ENCODE measurements around the gene ZNF326. TPM values are rescaled to one million over a fixed set of nuclear protein-coding genes. Genes with fewer than 3 reads are reported as not detected.
A peak's percentile ranks its signal among the peaks of the same experiment; 100 is the strongest.

ZNF326 gene
- polyA plus RNA-seq, 3 donors from 2014 or later = 6.0 to 9.2 (median 7.2) TPM

DNA sequence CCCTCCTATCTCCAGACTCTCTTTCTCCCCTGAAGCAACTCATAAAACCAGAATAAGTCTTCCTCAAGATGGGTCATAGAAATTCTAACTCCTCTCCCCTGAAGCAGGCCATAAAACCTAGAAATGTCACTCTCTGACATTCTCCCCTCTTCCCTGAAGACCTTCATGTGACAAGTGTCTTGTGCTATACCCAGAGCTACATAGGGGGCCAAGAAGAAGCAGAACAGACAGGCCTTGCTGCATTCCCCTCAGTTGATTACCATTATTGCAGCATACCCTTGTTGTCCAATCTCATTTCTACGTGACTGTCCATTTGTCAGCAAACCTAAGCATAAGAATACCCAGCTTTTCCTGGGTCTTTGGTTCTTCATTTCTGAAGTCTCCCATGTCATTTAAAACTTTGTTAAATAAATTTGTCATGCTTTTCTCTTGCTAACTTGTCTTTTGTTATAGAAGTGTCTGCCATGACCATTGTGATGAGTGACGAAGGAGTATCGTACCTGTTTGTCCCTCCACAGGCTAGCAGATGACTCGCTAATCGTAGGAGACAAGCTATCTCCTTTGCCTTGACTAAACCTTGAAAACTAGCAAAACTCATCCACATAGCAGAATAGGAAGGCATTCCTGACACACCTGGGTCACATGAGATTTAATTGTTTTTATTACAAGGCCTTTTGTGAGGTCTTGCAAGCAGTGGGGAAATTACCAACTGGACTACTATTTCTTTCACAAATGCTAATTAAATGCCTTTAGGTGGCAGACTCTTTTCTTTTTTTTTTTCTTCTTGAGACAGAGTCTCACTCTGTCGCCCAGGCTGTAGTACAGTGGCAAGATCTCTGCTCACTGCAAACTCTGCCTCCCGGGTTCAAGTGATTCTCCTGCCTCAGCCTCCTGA, 39.4 kb upstream of the ZNF326 start:
- Mint-ChIP-seq H3K9me3 (no peaks in the 10 kb centered on the region), H3K4me3 (no peak overlapping the region), H3K27ac (no peak overlapping the region)

DNA sequence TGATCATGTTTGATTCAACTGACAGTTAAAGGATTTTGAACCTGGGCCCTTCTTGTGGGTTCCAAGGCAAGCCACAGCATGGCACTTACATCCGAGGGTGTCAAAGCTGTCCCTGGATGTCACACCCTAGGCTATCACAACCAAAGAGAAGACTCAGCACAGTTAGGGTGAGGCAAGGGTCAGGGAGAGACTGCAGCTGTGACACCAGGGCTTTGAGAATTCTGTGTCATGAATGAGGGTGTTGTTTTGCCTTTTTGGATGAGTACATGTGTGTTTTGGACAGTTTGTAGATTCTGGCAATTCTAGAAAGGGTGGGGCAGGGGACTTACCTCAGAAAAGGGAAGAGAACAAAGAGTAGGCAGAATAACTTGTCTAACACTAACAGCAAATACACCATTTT, 37.8 kb upstream of the ZNF326 start:
- Mint-ChIP-seq H3K4me3 (peak overlapping the region; percentile 18 to 73 (median 63)), H3K27me3 (ENCODE audit: low read depth in 3 of 3) (peaks cover 0 to 2% (median 2%) of the 10 kb centered on the region in 3 donors), H3K27ac (peak overlapping the region in 5 of 6 donors; percentile 21 to 89 (median 59)), H3K4me1 (peaks cover 38 to 42% of the 10 kb centered on the region in 2 donors), H3K36me3 (no peaks in the 10 kb centered on the region), H3K9me3 (no peaks in the 10 kb centered on the region)
- DNase-seq = peak; percentile 48 to 60 (median 50)

More for the DNA sequence above, 39.4 kb upstream of the ZNF326 start:
- H3K4me1 Mint-ChIP-seq = peaks cover 35 to 37% of the 10 kb centered on the region in 2 donors
- no peaks in the 10 kb centered on the region for H3K36me3 Mint-ChIP-seq
- H3K27me3 Mint-ChIP-seq (ENCODE audit: low read depth in 3 of 3) = peaks cover 0 to 2% (median 2%) of the 10 kb centered on the region in 3 donors
- no peak for DNase-seq

DNA sequence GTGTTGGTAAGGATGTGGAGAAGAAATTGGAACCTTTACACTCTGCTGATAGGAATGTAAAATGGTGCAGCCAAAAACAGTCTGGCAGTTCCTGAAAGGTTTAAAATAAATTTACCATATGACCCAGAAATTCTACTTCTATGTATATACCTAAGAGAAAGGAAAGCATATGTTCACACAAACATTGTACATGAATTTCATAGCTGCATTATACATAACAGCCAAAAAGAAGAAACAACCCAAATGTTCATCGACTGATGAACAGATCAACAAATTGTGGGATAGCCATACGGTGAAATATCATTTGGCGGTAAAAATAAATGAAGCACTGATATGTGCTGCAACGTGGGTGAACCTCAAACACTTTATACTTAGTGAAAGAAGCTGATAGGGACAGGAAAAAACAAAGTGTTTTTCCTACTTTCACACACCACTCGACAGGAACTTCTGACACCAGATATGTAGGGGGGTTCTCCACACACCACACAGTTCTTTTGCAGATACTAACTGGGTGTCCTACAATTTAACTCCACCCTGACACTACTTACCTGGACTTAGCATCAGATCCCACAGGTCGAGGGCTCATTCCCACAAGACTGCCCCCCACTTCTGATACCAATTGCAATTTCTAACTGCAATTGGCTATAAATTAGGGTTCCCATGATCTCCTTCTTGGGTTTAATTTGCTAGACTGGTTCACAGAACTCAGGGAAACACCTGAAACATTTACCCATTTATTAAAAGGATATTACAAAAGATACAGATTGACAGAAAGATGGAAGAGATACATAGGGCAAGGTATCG, 35.9 kb upstream of the ZNF326 start:
- peak overlapping the region in 2 of 6 donors; percentile 6 to 21 for H3K27ac Mint-ChIP-seq

DNA sequence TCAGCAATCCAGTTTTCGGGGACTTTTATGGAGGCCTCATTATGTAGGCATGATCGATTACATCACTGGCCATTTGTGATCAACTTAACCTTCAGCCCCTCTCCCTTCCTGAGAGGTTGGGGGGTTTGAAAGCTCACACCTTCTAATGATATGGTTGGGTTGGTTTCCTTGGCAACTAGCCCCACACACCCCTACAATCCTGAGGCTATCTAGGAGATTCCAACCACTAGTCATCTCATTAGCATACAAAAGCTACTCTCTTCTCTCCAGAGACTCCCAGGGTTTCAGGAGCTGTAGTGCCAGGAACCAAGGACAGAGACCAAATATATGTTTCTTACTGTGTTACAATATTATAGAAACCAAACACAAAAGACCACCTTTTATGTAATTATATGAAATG, 35.2 kb upstream of the ZNF326 start:
- H3K4me3 Mint-ChIP-seq = peak overlapping the region in 2 of 5 donors; percentile 5 to 39
- peaks cover 41 to 51% of the 10 kb centered on the region in 2 donors for H3K4me1 Mint-ChIP-seq

More for the DNA sequence above, 35.9 kb upstream of the ZNF326 start:
- no peaks in the 10 kb centered on the region for H3K9me3 Mint-ChIP-seq
- H3K36me3 Mint-ChIP-seq = no peaks in the 10 kb centered on the region
- peaks cover 41 to 51% of the 10 kb centered on the region in 2 donors for H3K4me1 Mint-ChIP-seq
- peak in 2 of 3 donors; percentile 10 to 17 for DNase-seq
- peaks cover 2 to 6% (median 5%) of the 10 kb centered on the region in 3 donors for H3K27me3 Mint-ChIP-seq (ENCODE audit: low read depth in 3 of 3)
- H3K4me3 Mint-ChIP-seq = peak overlapping the region; percentile 0 to 48 (median 34)

DNA sequence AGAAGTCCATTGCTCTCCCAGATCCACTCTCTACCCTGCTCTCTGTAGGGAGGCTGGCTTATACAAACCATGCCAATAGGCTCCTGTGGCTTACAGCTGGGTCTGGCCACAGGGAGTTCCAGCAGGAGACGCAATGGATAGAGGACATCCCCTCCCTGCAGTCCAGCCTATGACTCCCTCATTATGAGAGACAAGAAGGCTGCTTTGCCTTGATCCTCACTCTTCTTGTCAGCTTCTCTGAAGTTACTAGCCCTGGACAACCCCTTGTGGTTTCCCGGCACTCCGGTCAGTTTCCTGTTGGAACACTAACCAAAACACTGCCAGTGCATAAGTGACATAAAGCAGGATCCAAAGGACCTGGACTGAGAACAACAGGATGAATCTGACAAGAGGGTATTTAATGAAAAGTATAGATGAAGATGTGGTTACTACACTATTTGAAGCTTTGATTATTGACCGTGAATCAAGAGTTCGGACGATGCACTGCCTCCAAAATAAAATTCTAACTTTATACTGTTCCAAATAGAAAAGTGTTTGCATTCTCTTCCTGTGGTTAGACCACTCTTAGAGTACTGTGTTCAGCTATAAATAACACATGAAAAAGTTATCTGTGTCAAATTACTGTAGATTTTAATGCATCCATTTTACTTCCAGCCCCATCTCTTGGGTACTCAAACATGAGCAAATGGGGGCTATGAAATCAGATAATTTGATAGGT, 32.7 kb upstream of the ZNF326 start:
- DNase-seq = no peak
- Mint-ChIP-seq H3K9me3 (no peaks in the 10 kb centered on the region), H3K4me3 (peak overlapping the region in 3 of 5 donors; percentile 8 to 53 (median 30)), H3K27me3 (ENCODE audit: low read depth in 3 of 3) (peaks cover 2 to 11% (median 6%) of the 10 kb centered on the region in 3 donors), H3K36me3 (no peaks in the 10 kb centered on the region), H3K27ac (no peak overlapping the region), H3K4me1 (peaks cover 38 to 43% of the 10 kb centered on the region in 2 donors)

More for the DNA sequence above, 35.2 kb upstream of the ZNF326 start:
- no peak overlapping the region for H3K27ac Mint-ChIP-seq
- H3K27me3 Mint-ChIP-seq (ENCODE audit: low read depth in 3 of 3) = peaks cover 2 to 6% (median 5%) of the 10 kb centered on the region in 3 donors
- H3K36me3 Mint-ChIP-seq = no peaks in the 10 kb centered on the region
- no peak for DNase-seq
- no peaks in the 10 kb centered on the region for H3K9me3 Mint-ChIP-seq

DNA sequence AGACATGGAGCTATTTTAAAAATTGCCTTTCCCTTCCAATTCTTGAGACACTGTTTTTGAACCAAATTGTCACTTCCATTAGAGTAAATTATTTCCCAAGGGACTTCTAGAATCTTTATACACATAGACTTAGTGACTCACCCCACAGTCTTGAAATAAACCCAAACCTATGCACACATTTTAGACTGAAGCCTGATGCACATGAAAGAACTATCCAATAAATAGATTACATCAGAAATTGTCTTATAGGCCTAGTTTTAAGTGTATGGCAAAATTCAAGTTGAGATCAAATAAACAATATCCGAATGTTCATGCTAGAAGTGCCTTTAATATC, 32.2 kb upstream of the ZNF326 start:
- Mint-ChIP-seq H3K36me3 (no peaks in the 10 kb centered on the region), H3K9me3 (no peaks in the 10 kb centered on the region), H3K27ac (no peak overlapping the region), H3K27me3 (ENCODE audit: low read depth in 3 of 3) (peaks cover 2 to 12% (median 6%) of the 10 kb centered on the region in 3 donors), H3K4me1 (peaks cover 33 to 37% of the 10 kb centered on the region in 2 donors), H3K4me3 (peak overlapping the region in 1 of 5 donors; percentile 8)
- DNase-seq = no peak

DNA sequence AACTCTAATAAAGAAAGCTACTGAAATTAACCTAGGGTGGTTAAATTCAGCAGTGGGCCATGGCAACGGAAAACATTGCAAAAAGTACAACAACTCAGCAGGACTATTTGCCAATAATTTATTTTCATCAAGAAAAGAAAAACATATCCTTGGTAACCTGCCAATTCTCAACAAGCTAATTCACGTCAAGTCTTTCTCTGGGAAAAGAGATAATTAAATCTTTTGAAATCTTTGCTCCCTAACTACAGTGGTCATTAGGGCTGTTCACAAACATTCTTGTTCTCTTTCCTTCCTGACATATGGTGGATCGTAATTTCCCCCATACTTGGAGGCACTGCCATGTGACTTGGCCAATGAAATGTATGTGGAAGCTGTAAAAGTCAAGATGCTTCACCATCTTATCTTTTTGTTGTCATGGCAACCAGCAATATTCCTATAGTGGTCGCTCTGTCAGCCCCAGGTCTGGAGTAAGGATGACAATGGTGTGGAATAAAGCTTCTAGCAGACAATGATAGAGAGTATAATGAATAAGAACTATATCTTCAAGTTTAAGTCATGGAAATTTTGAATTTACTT, 29.6 kb upstream of the ZNF326 start:
- no peak overlapping the region for H3K4me3 Mint-ChIP-seq
- H3K27ac Mint-ChIP-seq = no peak overlapping the region
- no peaks in the 10 kb centered on the region for H3K9me3 Mint-ChIP-seq
- no peak for DNase-seq
- H3K4me1 Mint-ChIP-seq = peaks cover 10 to 14% of the 10 kb centered on the region in 2 donors
- H3K36me3 Mint-ChIP-seq = no peaks in the 10 kb centered on the region
- H3K27me3 Mint-ChIP-seq (ENCODE audit: low read depth in 3 of 3) = peaks cover 2 to 10% (median 6%) of the 10 kb centered on the region in 3 donors

DNA sequence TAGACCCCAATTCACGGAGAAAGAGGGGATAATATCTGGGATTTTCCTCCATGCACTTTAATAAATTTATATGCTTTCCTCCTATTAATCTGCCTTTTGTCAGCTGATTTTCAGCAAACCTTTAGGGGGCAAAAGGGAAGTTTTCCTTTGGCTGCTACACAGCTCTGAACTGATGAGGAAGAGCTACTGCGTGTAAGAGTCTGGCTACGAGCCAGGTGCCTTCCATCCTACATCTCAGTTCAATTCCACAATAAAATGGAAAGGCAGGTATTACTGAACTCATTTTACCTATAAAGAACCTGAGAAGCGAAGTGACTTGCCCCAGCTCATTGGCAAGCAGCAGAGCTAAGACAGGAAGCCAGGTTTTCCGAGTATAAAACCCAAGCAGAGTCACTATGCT, 28.3 kb upstream of the ZNF326 start:
- H3K9me3 Mint-ChIP-seq = no peaks in the 10 kb centered on the region
- no peak overlapping the region for H3K27ac Mint-ChIP-seq
- H3K4me3 Mint-ChIP-seq = no peak overlapping the region

DNA sequence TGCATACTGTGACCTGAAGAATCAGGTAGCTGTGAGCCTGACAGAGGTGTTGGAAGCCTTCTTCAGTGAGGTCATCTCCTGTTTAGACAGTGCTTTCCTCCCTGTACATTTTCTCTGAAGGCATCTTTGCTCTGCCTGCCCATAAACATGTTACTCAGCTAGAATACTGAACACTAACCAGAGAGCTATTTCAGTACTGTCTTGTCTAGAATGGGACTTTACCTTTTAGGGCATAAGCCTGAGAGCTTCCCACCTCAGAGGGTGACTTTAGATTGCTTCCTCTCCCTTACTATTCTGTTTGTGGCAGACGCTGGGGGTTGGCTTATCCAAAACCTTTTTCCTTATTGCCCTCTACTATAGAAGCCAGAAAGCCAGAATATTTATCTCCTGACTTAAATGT, 23.3 kb upstream of the ZNF326 start:
- H3K36me3 Mint-ChIP-seq = no peaks in the 10 kb centered on the region
- peaks cover 0 to 2% (median 0%) of the 10 kb centered on the region in 6 donors for H3K9me3 Mint-ChIP-seq
- no peak overlapping the region for H3K27ac Mint-ChIP-seq

More for the DNA sequence above, 28.3 kb upstream of the ZNF326 start:
- Mint-ChIP-seq H3K36me3 (no peaks in the 10 kb centered on the region), H3K27me3 (ENCODE audit: low read depth in 3 of 3) (peaks cover 2 to 10% (median 4%) of the 10 kb centered on the region in 3 donors), H3K4me1 (peaks cover 10 to 14% of the 10 kb centered on the region in 2 donors)
- no peak for DNase-seq

DNA sequence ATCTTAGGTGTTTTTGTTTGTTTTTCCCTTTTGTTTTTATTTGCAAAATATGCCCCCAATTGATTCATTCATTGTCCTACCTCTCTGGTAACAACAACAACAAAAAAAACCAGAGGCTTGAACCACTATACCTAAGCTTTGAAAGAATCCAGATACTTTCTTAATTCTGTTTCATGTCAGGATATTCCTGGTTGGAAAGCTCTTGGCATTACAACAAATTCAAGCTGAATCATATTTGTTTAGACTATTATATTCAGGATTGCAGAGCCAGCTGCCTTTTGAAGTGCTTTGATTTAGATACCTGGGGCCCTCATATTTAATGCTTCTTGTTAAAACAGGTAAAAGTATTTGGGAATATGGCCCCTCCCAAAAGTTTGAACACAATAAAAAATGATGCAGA, 22.9 kb upstream of the ZNF326 start:
- Mint-ChIP-seq H3K27ac (no peak overlapping the region), H3K9me3 (peaks cover 0 to 2% (median 0%) of the 10 kb centered on the region in 6 donors)

More for the DNA sequence above, 23.3 kb upstream of the ZNF326 start:
- no peak overlapping the region for H3K4me3 Mint-ChIP-seq
- no peak for DNase-seq
- H3K4me1 Mint-ChIP-seq = no peaks in the 10 kb centered on the region
- H3K27me3 Mint-ChIP-seq (ENCODE audit: low read depth in 3 of 3) = peaks cover 3 to 6% (median 3%) of the 10 kb centered on the region in 3 donors

DNA sequence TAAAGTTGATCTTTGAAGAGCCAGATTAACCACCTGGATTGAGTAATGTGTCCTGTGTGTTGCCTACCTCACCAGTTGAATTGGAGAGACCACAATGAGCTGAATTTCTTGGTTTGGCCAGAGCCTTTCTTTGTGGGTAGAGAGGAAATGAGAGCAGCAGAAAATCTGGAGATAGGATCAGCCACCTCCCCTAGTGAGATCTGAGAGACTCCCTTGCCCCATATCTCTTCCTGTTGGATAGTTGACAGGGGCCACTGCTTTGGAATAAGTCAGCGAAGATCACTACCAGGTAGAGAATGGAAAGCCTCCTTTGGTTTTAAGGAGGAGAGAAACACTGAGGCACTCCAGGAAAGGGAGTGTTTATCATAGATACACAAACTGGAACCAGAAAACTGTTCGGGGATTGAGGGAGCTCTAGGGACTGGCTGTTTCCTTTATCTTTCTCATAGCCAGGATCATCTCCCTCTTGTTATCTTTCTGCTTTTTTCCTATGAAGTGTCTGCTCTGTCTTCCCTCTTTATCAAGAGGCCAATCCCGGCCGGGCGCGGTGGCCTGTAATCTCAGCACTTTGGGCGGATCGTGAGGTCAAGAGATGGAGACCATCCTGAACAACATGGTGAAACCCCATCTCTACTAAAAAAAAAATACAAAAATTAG, 21.3 kb upstream of the ZNF326 start:
- Mint-ChIP-seq H3K27ac (no peak overlapping the region), H3K9me3 (peaks cover 0 to 2% (median 0%) of the 10 kb centered on the region in 6 donors), H3K4me3 (no peak overlapping the region), H3K36me3 (no peaks in the 10 kb centered on the region), H3K4me1 (no peaks in the 10 kb centered on the region), H3K27me3 (ENCODE audit: low read depth in 3 of 3) (peaks cover 0 to 8% (median 3%) of the 10 kb centered on the region in 3 donors)
- no peak for DNase-seq

More for the DNA sequence above, 22.9 kb upstream of the ZNF326 start:
- H3K27me3 Mint-ChIP-seq (ENCODE audit: low read depth in 3 of 3) = peaks cover 2 to 6% (median 3%) of the 10 kb centered on the region in 3 donors
- H3K4me3 Mint-ChIP-seq = no peak overlapping the region
- no peaks in the 10 kb centered on the region for H3K4me1 Mint-ChIP-seq
- no peaks in the 10 kb centered on the region for H3K36me3 Mint-ChIP-seq
- no peak for DNase-seq

DNA sequence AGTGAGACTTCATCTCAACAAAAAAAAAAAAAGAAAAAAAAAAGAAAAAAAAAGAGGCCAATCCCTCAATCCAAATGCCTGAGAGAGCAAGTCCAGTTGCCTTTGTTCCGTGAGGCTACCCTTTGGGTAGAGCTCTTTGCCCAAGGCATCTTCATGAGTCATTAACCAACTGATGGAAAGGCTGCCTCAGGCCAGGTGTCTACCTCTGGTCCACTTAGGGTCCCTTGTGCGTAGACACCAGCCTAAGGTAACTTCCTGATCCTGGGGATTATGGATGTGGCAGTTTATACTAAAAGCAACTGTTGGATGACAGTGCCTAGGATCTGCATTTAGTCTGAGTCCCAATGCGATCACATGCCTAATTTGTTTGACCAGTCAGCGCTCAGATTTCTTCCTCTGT, 20.7 kb upstream of the ZNF326 start:
- Mint-ChIP-seq H3K27me3 (ENCODE audit: low read depth in 3 of 3) (peaks cover 0 to 8% (median 3%) of the 10 kb centered on the region in 3 donors), H3K27ac (no peak overlapping the region), H3K9me3 (peaks cover 0 to 2% (median 0%) of the 10 kb centered on the region in 6 donors), H3K4me1 (no peaks in the 10 kb centered on the region), H3K4me3 (no peak overlapping the region), H3K36me3 (no peaks in the 10 kb centered on the region)
- DNase-seq = no peak
